GM12874 (cell line): ENCODE measurements around the gene AKAP12.

Experiments
- CTCF ChIP-seq: IDR thresholded peaks from 2 replicates; pipeline ENCODE4 v1.5.1; 2011; ENCODE audit warnings: low read depth, mild to moderate bottlenecking, control low read depth, low read length, moderate library complexity; ENCODE audit not compliant: insufficient read depth

The AKAP12 gene

GRCh38 chr6:151207674-151208073, 32.1 kb upstream of the AKAP12 start:
- no peak for TF ChIP-seq CTCF

- TF ChIP-seq CTCF, result no peak
Observed at GRCh38 chr6:151209071-151209831, 30.5 kb upstream of the AKAP12 start.

GRCh38 chr6:151211075-151211474, 28.7 kb upstream of the AKAP12 start:
- no peak for TF ChIP-seq CTCF

GRCh38 chr6:151213352-151213751, 26.4 kb upstream of the AKAP12 start:
- TF ChIP-seq CTCF, result no peak

- no peak for TF ChIP-seq CTCF
Observed at GRCh38 chr6:151215999-151216398, 23.8 kb upstream of the AKAP12 start.

- TF ChIP-seq CTCF, result no peak
Observed at GRCh38 chr6:151216804-151217203, 23.0 kb upstream of the AKAP12 start.

GRCh38 chr6:151219192-151219591, 20.6 kb upstream of the AKAP12 start:
- no peak for TF ChIP-seq CTCF

- no peak for TF ChIP-seq CTCF
Observed at GRCh38 chr6:151224076-151224475, 15.7 kb upstream of the AKAP12 start.
